HEK293 (cell line): ENCODE measurements around the gene RFNG.

ENCODE experiments used
- CTCF ChIA-PET: fragments of 350-600 bp; formaldehyde crosslinking; extraction: SDS; loops from one replicate; lab custom pipeline; 2021; ENCODE audit warnings: antibody characterized with exemption; lab: Yijun Ruan, JAX
- POLR2A ChIA-PET: fragments of 300-600 bp; formaldehyde crosslinking; extraction: SDS; loops from one replicate; lab custom pipeline; 2020; ENCODE audit warnings: antibody characterized with exemption, inconsistent platforms; lab: Yijun Ruan, JAX
- H3K27ac ChIP-seq: fragments of 200-500 bp; sonication (Bioruptor generic); 2 replicates; pipeline ENCODE4 v1.5.1; 2014; ENCODE audit warnings: low read depth, low read length, control low read depth, inconsistent platforms; ENCODE audit errors: extremely low read depth
- H3K36me3 ChIP-seq, 2 experiments: fragments of 200-500 bp in 1 of 2; sonication (Bioruptor generic) in 1 of 2; 1 replicate in 1 of 2; 2 replicates in 1 of 2; pipeline ENCODE4 v1.5.1; 2014 to 2017; ENCODE audit warnings: inconsistent platforms in 2 of 2, low read length in 2 of 2; ENCODE audit not compliant: control insufficient read depth in 2 of 2, insufficient read depth in 1 of 2
- H3K4me1 ChIP-seq: fragments of 200-500 bp; sonication (Bioruptor generic); 2 replicates; pipeline ENCODE4 v1.5.1; 2014; ENCODE audit warnings: mild to moderate bottlenecking, low read length, inconsistent platforms; ENCODE audit not compliant: control insufficient read depth, insufficient read depth
- H3K4me3 ChIP-seq: 2 replicates; pipeline ENCODE4 v1.5.1; 2011; ENCODE audit warnings: low read depth, mild to moderate bottlenecking, control low read depth, low read length, moderate library complexity
- H3K9me3 ChIP-seq: fragments of 200-500 bp; sonication (Bioruptor generic); 2 replicates; pipeline ENCODE4 v1.5.1; 2014; ENCODE audit warnings: low read depth, low read length, inconsistent platforms; ENCODE audit not compliant: control insufficient read depth, insufficient read depth
- ATF2 ChIP-seq: fragments of 450-650 bp; formaldehyde crosslinking; IDR thresholded peaks from 2 replicates; pipeline ENCODE4 v1.5.1; 2016; ENCODE audit warnings: missing biosample characterization, missing genetic modification characterization, low read depth
- GLI2 ChIP-seq: fragments of 450-650 bp; formaldehyde crosslinking; IDR thresholded peaks from 2 replicates; pipeline ENCODE4; 2017; ENCODE audit warnings: missing biosample characterization, missing genetic modification characterization, low read depth, borderline replicate concordance
- GLI4 ChIP-seq: fragments of 450-650 bp; formaldehyde crosslinking; IDR thresholded peaks from 2 replicates; pipeline ENCODE4 v1.5.1; 2016; ENCODE audit warnings: missing biosample characterization, missing genetic modification characterization
- IKZF3 ChIP-seq: fragments of 450-650 bp; IDR thresholded peaks from 2 replicates; pipeline ENCODE4 v1.5.0; 2018; ENCODE audit warnings: missing biosample characterization, mild to moderate bottlenecking, missing genetic modification characterization, moderate library complexity
- INSM2 ChIP-seq: fragments of 450-650 bp; formaldehyde crosslinking; IDR thresholded peaks from 2 replicates; pipeline ENCODE4 v1.5.1; 2016; ENCODE audit warnings: missing biosample characterization, missing genetic modification characterization
- PRDM4 ChIP-seq: fragments of 450-650 bp; formaldehyde crosslinking; IDR thresholded peaks from 2 replicates; pipeline ENCODE4 v1.5.1; 2017; ENCODE audit warnings: missing biosample characterization, missing genetic modification characterization
- REPIN1 ChIP-seq: fragments of 450-650 bp; formaldehyde crosslinking; IDR thresholded peaks from 2 replicates; pipeline ENCODE4 v1.5.1; 2017; ENCODE audit warnings: missing biosample characterization, missing genetic modification characterization, low read depth
- TCF7L2 ChIP-seq: IDR thresholded peaks from 2 replicates; pipeline ENCODE4 v1.6.1; 2011; ENCODE audit warnings: low read depth, mild to moderate bottlenecking, inconsistent platforms, low read length, moderate library complexity, borderline replicate concordance
- ZBTB48 ChIP-seq: fragments of 450-650 bp; formaldehyde crosslinking; IDR thresholded peaks from 2 replicates; pipeline ENCODE4 v1.5.1; 2016; ENCODE audit warnings: missing biosample characterization, missing genetic modification characterization
- ZBTB6 ChIP-seq: fragments of 450-650 bp; formaldehyde crosslinking; IDR thresholded peaks from 2 replicates; pipeline ENCODE4 v1.5.1; 2017; ENCODE audit warnings: missing biosample characterization, missing genetic modification characterization
- ZFP3 ChIP-seq: fragments of 450-650 bp; formaldehyde crosslinking; IDR thresholded peaks from 2 replicates; pipeline ENCODE4 v1.5.1; 2016; ENCODE audit warnings: low read depth, missing biosample characterization, missing genetic modification characterization
- ZNF114 ChIP-seq: fragments of 450-650 bp; formaldehyde crosslinking; IDR thresholded peaks from 2 replicates; pipeline ENCODE4 v1.5.0; 2017; ENCODE audit warnings: missing biosample characterization, missing genetic modification characterization
- ZNF121 ChIP-seq: fragments of 450-650 bp; formaldehyde crosslinking; IDR thresholded peaks from 2 replicates; pipeline ENCODE4 v1.5.1; 2016; ENCODE audit warnings: missing biosample characterization, missing genetic modification characterization
- ZNF157 ChIP-seq: fragments of 450-650 bp; formaldehyde crosslinking; IDR thresholded peaks from 2 replicates; pipeline ENCODE4 v1.5.1; 2016; ENCODE audit warnings: missing biosample characterization, missing genetic modification characterization
- ZNF280D ChIP-seq: fragments of 450-650 bp; formaldehyde crosslinking; IDR thresholded peaks from 2 replicates; pipeline ENCODE4 v1.5.1; 2016; ENCODE audit warnings: missing biosample characterization, missing genetic modification characterization
- ZNF398 ChIP-seq: fragments of 450-650 bp; formaldehyde crosslinking; IDR thresholded peaks from 2 replicates; pipeline ENCODE4 v1.5.1; 2017; ENCODE audit warnings: missing biosample characterization, missing genetic modification characterization
- ZNF48 ChIP-seq: fragments of 450-650 bp; formaldehyde crosslinking; IDR thresholded peaks from 2 replicates; pipeline ENCODE4 v1.5.1; 2016; ENCODE audit warnings: missing biosample characterization, missing genetic modification characterization
- ZNF600 ChIP-seq: fragments of 450-650 bp; formaldehyde crosslinking; IDR thresholded peaks from 2 replicates; pipeline ENCODE4 v1.5.1; 2016; ENCODE audit warnings: missing biosample characterization, missing genetic modification characterization
- ZNF660 ChIP-seq: fragments of 450-650 bp; IDR thresholded peaks from 2 replicates; pipeline ENCODE4 v1.5.1; 2018; ENCODE audit warnings: missing biosample characterization, mild to moderate bottlenecking, missing genetic modification characterization
- ZNF692 ChIP-seq: fragments of 450-650 bp; formaldehyde crosslinking; IDR thresholded peaks from 2 replicates; pipeline ENCODE4 v1.5.1; 2016; ENCODE audit warnings: missing biosample characterization, missing genetic modification characterization
- ZNF843 ChIP-seq: fragments of 450-650 bp; formaldehyde crosslinking; IDR thresholded peaks from 2 replicates; pipeline ENCODE4 v1.5.1; 2016; ENCODE audit warnings: missing biosample characterization, missing genetic modification characterization
- ZSCAN30 ChIP-seq: fragments of 450-650 bp; IDR thresholded peaks from 2 replicates; pipeline ENCODE4 v1.5.1; 2018; ENCODE audit warnings: missing biosample characterization, mild to moderate bottlenecking, missing genetic modification characterization, moderate library complexity

Gene RFNG

GRCh38 chr17:82065638-82066303 lies 14.2 kb upstream of the RFNG start, which contains the start of gene DUS1L:
Gene DUS1L (minus strand): TSS chr17:82065804. CDS start chr17:82065059, 745 bp downstream.
- Histone ChIP-seq H3K36me3 (peaks cover 0 to 39% of the 10 kb centered on the region in 2 experiments; a peak in 1 of 3 replicates), H3K4me1 (peaks cover 7% of the 10 kb centered on the region; the same call in 1 of the 2 replicates), H3K4me3 (peak within 1 kb of the TSS; percentile 83), H3K27ac (peak within 1 kb of the TSS; percentile 95), H3K9me3 (no peaks in the 10 kb centered on the region)
- ChIA-PET CTCF (interaction anchor here (0.7 to 1.9 kb wide), 6 partner anchors 10 to 107 kb away, joined by 3 to 5 read pairs (median 3); no protein-coding TSS in a partner anchor), POLR2A (interaction anchor here (0.8 to 2.5 kb wide), 6 partner anchors 11 to 33 kb away, joined by 3 to 12 read pairs (median 5); partner anchors contain the start of genes DCXR, FASN and GPS1)
- no peak for TF ChIP-seq ZNF114 (tag by site-specific recombination)
- peak; percentile 64 for TF ChIP-seq PRDM4 (tag by site-specific recombination)
- peak; percentile 69 for TF ChIP-seq ZBTB6 (tag by site-specific recombination)
- no peak; the same call in 1 of the 2 replicates for TF ChIP-seq GLI2 (tag by site-specific recombination)
- 0 out of 2 replicates have a peak, but pooled peaks have one; percentile 89 for TF ChIP-seq REPIN1 (tag by site-specific recombination)
- TF ChIP-seq ZNF121 (tag by site-specific recombination), result no peak
- peak; percentile 98 for TF ChIP-seq ZSCAN30 (tag by site-specific recombination)
- no peak for TF ChIP-seq INSM2 (tag by site-specific recombination)
- TF ChIP-seq ATF2, result no peak
- no peak for TF ChIP-seq ZNF157 (tag by site-specific recombination)
- TF ChIP-seq IKZF3, result peak; percentile 83
- TF ChIP-seq ZNF48 (tag by site-specific recombination), result no peak
- TF ChIP-seq ZNF692 (tag by site-specific recombination), result peak; percentile 85
- TF ChIP-seq ZNF280D, result no peak
- TF ChIP-seq GLI4 (tag by site-specific recombination), result peak; percentile 88
- TF ChIP-seq ZNF398 (tag by site-specific recombination), result peak; percentile 38; the same call in 1 of the 2 replicates
- no peak for TF ChIP-seq ZNF600
- TF ChIP-seq ZNF660 (tag by site-specific recombination), result peak; percentile 94
- no peak for TF ChIP-seq TCF7L2
- 0 out of 2 replicates have a peak, but pooled peaks have one; percentile 48 for TF ChIP-seq ZBTB48
- TF ChIP-seq ZFP3 (tag by site-specific recombination), result no peak
- peak; percentile 70 for TF ChIP-seq ZNF843
